Measurements from ENCODE around the gene NAPG.

Gene NAPG

DNA sequence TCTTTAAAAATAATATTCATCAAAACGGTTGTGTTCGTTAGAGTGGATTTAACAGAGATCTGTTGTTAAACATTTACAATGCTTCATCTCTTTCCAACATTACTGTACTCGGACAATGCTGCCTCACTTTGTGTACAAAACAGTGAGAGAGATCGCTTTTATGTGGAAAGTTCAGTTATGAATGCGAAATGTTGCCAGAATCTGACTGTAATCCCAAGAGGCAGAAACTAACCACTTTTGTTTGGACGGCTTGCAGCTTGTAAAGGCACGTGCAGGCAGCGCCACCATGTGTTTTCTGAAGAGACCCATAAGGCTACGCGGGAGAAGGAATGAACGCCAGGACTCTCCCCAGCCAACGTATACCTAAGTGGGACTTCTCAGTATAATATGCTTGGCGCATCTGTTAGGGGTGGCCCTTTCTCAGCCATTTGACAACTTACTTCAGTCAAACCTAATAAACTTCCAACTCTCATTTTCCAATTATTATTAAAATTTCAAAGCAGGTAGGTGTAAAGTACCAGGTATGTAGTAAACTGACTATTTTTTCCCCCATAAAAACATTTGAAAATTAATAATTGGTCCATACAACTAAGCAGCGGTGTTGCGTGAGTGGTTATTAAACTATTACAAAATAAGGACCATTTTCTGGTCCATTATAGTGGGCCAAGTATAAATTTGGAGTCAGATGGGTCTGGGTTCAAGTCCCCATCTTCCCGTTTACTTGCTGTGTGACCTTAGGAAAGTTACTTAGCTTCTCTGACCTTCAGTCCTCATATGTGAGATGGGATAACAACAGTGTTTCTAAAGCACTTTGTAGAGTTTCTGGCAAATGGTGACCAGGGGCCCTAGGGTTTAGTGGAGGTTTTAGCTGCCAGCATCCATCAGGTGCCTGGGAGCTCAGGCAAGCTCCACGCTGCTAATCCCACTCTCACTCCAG, 5.6 kb upstream of the NAPG start:
- Histone ChIP-seq H3K36me3 (ENCODE audit: control insufficient read depth, insufficient read depth, low read length) (no peaks in the 10 kb centered on the region), H3K4me3 (replicated peaks; ENCODE audit: low read depth, low read length) (no peak overlapping the region), H3K27me3 (replicated peaks; ENCODE audit: control insufficient read depth, insufficient read depth, low read length) (no peaks in the 10 kb centered on the region)
- TF ChIP-seq, protein P1, sequence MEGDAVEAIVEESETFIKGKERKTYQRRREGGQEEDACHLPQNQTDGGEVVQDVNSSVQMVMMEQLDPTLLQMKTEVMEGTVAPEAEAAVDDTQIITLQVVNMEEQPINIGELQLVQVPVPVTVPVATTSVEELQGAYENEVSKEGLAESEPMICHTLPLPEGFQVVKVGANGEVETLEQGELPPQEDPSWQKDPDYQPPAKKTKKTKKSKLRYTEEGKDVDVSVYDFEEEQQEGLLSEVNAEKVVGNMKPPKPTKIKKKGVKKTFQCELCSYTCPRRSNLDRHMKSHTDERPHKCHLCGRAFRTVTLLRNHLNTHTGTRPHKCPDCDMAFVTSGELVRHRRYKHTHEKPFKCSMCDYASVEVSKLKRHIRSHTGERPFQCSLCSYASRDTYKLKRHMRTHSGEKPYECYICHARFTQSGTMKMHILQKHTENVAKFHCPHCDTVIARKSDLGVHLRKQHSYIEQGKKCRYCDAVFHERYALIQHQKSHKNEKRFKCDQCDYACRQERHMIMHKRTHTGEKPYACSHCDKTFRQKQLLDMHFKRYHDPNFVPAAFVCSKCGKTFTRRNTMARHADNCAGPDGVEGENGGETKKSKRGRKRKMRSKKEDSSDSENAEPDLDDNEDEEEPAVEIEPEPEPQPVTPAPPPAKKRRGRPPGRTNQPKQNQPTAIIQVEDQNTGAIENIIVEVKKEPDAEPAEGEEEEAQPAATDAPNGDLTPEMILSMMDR (IDR thresholded peaks at IDR 0.05; ENCODE audit: insufficient read depth, low read length, poor library complexity, severe bottlenecking): peak; percentile 86
- no peak for DNase-seq (ENCODE audit: extremely low read depth, insufficient read length)

DNA sequence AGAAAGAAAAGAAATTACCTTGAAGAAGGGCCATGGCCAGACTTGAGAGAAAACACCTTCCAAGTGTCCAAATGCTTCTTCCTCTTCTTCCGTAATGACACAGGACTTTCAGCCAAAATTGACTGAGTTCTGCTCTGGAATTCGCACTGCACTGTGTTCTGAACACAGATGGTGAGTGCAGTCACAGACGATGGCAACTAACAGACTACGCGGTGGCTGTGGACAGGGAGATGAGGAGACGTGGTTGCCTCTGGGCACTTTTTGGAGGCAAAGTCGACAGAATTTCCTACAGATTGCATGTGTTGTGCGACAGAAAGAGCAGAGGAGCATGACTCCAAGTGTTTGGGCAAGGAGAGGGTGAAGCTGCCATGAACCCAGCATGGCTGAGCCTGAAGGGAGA, 4.3 kb upstream of the NAPG start:
- no peak overlapping the region for H3K4me3 ChIP-seq (replicated peaks; ENCODE audit: low read depth, low read length)
- H3K27me3 ChIP-seq (replicated peaks; ENCODE audit: control insufficient read depth, insufficient read depth, low read length): no peaks in the 10 kb centered on the region
- H3K36me3 ChIP-seq (ENCODE audit: control insufficient read depth, insufficient read depth, low read length): no peaks in the 10 kb centered on the region
- DNase-seq (ENCODE audit: extremely low read depth, insufficient read length): no peak
- TF ChIP-seq, protein P1 (IDR thresholded peaks at IDR 0.05; ENCODE audit: insufficient read depth, low read length, poor library complexity, severe bottlenecking): no peak

DNA sequence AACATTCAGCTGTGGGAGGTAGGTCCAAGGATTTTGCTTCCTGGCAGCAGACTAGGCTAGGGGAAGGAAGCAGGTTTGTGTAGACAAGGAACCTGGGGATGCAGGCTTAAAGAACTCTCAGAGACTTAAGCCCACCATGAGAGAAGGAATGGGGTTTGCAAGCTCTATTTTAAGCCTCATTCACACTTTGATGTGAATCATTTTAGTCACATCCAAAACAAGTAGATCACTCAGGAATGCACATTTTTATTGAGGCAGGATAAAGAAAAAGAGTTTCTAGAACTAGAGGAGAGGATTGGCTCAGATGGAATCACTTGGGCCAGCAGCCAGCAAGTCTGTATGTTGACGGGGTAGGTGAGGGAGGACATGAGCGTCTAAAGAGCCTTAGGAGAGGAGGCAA, 3.3 kb upstream of the NAPG start:
- H3K27me3 ChIP-seq (replicated peaks; ENCODE audit: control insufficient read depth, insufficient read depth, low read length): no peaks in the 10 kb centered on the region
- H3K4me3 ChIP-seq (replicated peaks; ENCODE audit: low read depth, low read length): no peak overlapping the region
- DNase-seq (ENCODE audit: extremely low read depth, insufficient read length): no peak
- TF ChIP-seq, protein P1 (IDR thresholded peaks at IDR 0.05; ENCODE audit: insufficient read depth, low read length, poor library complexity, severe bottlenecking): no peak
- no peaks in the 10 kb centered on the region for H3K36me3 ChIP-seq (ENCODE audit: control insufficient read depth, insufficient read depth, low read length)

DNA sequence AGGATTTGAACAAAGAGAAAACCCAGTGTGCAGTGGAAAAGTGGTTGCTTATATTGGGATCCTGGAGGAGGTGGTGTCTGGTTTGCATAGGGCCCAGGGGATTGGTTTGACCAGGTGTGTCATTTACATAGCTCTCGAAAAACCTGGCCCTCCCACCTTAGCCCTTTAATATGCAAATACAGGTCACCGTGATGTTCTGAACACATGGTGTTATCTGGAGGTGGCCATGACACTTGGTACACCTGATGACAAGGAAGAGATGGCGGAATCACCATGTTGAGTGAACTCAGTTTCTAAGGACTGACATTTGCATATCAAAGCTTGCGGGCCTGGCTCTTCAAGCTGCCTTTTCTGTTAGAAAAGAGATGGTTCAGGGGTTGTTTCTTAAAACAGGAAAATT, 2.3 kb upstream of the NAPG start:
- H3K4me3 ChIP-seq (replicated peaks; ENCODE audit: low read depth, low read length): no peak overlapping the region
- DNase-seq (ENCODE audit: extremely low read depth, insufficient read length): no peak

DNA sequence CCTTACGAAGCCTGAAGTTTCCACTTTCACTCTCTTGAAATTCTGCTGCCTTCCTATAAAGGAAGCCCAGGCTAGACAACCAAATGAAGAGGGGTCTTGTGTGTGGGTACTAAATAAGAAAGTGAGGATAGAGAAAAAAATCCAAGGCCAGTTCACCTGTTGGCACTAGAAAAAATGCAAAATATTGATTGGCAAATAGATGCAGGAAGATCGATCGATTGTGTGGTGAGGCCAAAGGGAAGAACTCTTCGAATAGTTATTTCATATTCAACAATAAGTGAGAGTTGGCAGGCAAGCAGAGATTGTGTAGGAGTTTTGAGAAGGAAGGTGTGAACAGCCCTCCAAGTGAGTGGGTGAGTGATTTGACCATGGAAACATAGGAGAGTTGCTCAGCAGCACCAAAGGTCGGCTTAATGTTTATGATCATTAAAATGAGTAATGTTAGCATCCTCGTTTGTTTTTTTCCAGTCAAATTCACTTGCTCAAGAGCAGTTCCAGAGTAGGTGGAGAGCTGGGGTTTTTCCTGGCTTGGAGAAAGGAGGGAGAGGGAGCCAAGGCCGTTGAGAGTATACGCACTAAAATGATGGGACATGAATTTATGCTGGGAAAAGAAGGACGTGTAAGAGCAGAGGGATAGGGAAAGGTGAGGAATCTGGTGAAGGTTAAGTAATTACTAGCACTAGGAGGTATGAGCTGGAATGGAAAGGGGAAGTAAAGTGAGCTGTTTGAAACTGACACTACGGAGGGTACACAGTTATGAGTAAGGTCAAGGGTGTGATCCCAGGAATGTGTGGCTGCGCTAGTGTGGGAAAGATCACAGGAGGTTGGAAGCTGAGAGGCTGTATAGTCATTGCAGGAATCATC, 1.1 kb upstream of the NAPG start:
- H3K36me3 ChIP-seq (ENCODE audit: control insufficient read depth, insufficient read depth, low read length): no peaks in the 10 kb centered on the region
- DNase-seq (ENCODE audit: extremely low read depth, insufficient read length): no peak
- H3K27me3 ChIP-seq (replicated peaks; ENCODE audit: control insufficient read depth, insufficient read depth, low read length): no peaks in the 10 kb centered on the region
- TF ChIP-seq, protein P1 (IDR thresholded peaks at IDR 0.05; ENCODE audit: insufficient read depth, low read length, poor library complexity, severe bottlenecking): no peak
- peak overlapping the region; percentile 99 for H3K4me3 ChIP-seq (replicated peaks; ENCODE audit: low read depth, low read length)

More for the DNA sequence above, 2.3 kb upstream of the NAPG start:
- no peaks in the 10 kb centered on the region for H3K36me3 ChIP-seq (ENCODE audit: control insufficient read depth, insufficient read depth, low read length)
- H3K27me3 ChIP-seq (replicated peaks; ENCODE audit: control insufficient read depth, insufficient read depth, low read length): no peaks in the 10 kb centered on the region
- TF ChIP-seq, protein P1 (IDR thresholded peaks at IDR 0.05; ENCODE audit: insufficient read depth, low read length, poor library complexity, severe bottlenecking): no peak

Data from GM06990 (cell line).